ENCODE data around the gene PQBP1.
"Not testable (repeated sequence)": the region's sequence is repeated elsewhere in the genome, so short reads cannot be mapped to it uniquely, and the experiment has no call there.

The PQBP1 gene

GRCh38 chrX:48897625-48898306, at the start of gene PQBP1, which contains the start of gene TIMM17B:
Gene PQBP1, plus strand, starts transcription at chrX:48897930. Its CDS starts 580 bp downstream, at chrX:48898510.
Gene TIMM17B, minus strand, starts transcription at chrX:48897768. Its CDS starts 19 bp downstream, at chrX:48897749.
- DNase-seq (ENCODE audit: low read depth), result peak; percentile 95
- TF ChIP-seq CTCF (IDR thresholded peaks at IDR 0.05; ENCODE audit: insufficient read depth, low read depth, low read length, missing control alignments), result no peak
- peak within 1 kb of the TSS; percentile 68 for H3K4me3 ChIP-seq (ENCODE audit: low read length)

- DNase-seq (ENCODE audit: low read depth), result no peak
- TF ChIP-seq CTCF (IDR thresholded peaks at IDR 0.05; ENCODE audit: insufficient read depth, low read depth, low read length, missing control alignments), result no peak
- H3K4me3 ChIP-seq (ENCODE audit: low read length), result no peak overlapping the region
These were observed 48.9 kb upstream of the PQBP1 start for GRCh38 chrX:48848847-48849246.

GRCh38 chrX:48852857-48853256, 44.9 kb upstream of the PQBP1 start:
- no peak overlapping the region for H3K4me3 ChIP-seq (ENCODE audit: low read length)
- DNase-seq (ENCODE audit: low read depth), result no peak
- no peak for TF ChIP-seq CTCF (IDR thresholded peaks at IDR 0.05; ENCODE audit: insufficient read depth, low read depth, low read length, missing control alignments)

GRCh38 chrX:48853494-48853893, 44.2 kb upstream of the PQBP1 start:
- not testable (repeated sequence) for DNase-seq (ENCODE audit: low read depth); H3K4me3 ChIP-seq (ENCODE audit: low read length)

GRCh38 chrX:48854121-48854804, 43.5 kb upstream of the PQBP1 start:
- not testable (repeated sequence) for DNase-seq (ENCODE audit: low read depth); H3K4me3 ChIP-seq (ENCODE audit: low read length)

- TF ChIP-seq CTCF (IDR thresholded peaks at IDR 0.05; ENCODE audit: insufficient read depth, low read depth, low read length, missing control alignments), result peak; percentile 45
- no peak overlapping the region for H3K4me3 ChIP-seq (ENCODE audit: low read length)
- DNase-seq (ENCODE audit: low read depth), result peak; percentile 28
These were observed 42.8 kb upstream of the PQBP1 start for GRCh38 chrX:48854898-48855297.

- DNase-seq (ENCODE audit: low read depth), result peak; percentile 29
- no peak for TF ChIP-seq CTCF (IDR thresholded peaks at IDR 0.05; ENCODE audit: insufficient read depth, low read depth, low read length, missing control alignments)
These were observed 33.5 kb upstream of the PQBP1 start for GRCh38 chrX:48864210-48864609.

GRCh38 chrX:48872017-48872416, 25.7 kb upstream of the PQBP1 start:
- H3K4me3 ChIP-seq (ENCODE audit: low read length); DNase-seq (ENCODE audit: low read depth): not testable (repeated sequence)

More at GRCh38 chrX:48864210-48864609, 33.5 kb upstream of the PQBP1 start:
- H3K4me3 ChIP-seq (ENCODE audit: low read length), result no peak overlapping the region

- not testable (repeated sequence) for H3K4me3 ChIP-seq (ENCODE audit: low read length); DNase-seq (ENCODE audit: low read depth)
These were observed 20.8 kb upstream of the PQBP1 start for GRCh38 chrX:48876944-48877343.

Data from epithelial cell of esophagus (primary cell).